ENCODE results near the gene ROBO1.

Gene ROBO1

GRCh38 chr3:79684041-79684440 lies 83.8 kb downstream of the ROBO1 start:
- no peak for TF ChIP-seq CTCF (IDR thresholded peaks at IDR 0.05; ENCODE audit: low read depth, low read length, missing control alignments)
- no peak for DNase-seq (ENCODE audit: low read depth)
- in situ Hi-C loops (cut with HindIII; ENCODE audit: low sequenced_read_pairs), result no loop called here
- no peak overlapping the region for H3K4me3 ChIP-seq (ENCODE audit: low read depth, low read length)

GRCh38 chr3:79672731-79673130 lies 95.1 kb downstream of the ROBO1 start:
- DNase-seq (ENCODE audit: low read depth), result no peak
- TF ChIP-seq CTCF (IDR thresholded peaks at IDR 0.05; ENCODE audit: low read depth, low read length, missing control alignments), result no peak
- in situ Hi-C loops (cut with HindIII; ENCODE audit: low sequenced_read_pairs), result no loop called here
- no peak overlapping the region for H3K4me3 ChIP-seq (ENCODE audit: low read depth, low read length)

GRCh38 chr3:79672075-79672474 lies 95.7 kb downstream of the ROBO1 start:
- no peak for DNase-seq (ENCODE audit: low read depth)
- H3K4me3 ChIP-seq (ENCODE audit: low read depth, low read length), result no peak overlapping the region
- no peak for TF ChIP-seq CTCF (IDR thresholded peaks at IDR 0.05; ENCODE audit: low read depth, low read length, missing control alignments)
- in situ Hi-C loops (cut with HindIII; ENCODE audit: low sequenced_read_pairs), result no loop called here

- no peak for DNase-seq (ENCODE audit: low read depth)
- H3K4me3 ChIP-seq (ENCODE audit: low read depth, low read length), result no peak overlapping the region
- in situ Hi-C loops (cut with HindIII; ENCODE audit: low sequenced_read_pairs), result no loop called here
- TF ChIP-seq CTCF (IDR thresholded peaks at IDR 0.05; ENCODE audit: low read depth, low read length, missing control alignments), result no peak
Observed at GRCh38 chr3:79670178-79670577, 97.6 kb downstream of the ROBO1 start.

- TF ChIP-seq CTCF (IDR thresholded peaks at IDR 0.05; ENCODE audit: low read depth, low read length, missing control alignments), result no peak
- in situ Hi-C loops (cut with HindIII; ENCODE audit: low sequenced_read_pairs), result no loop called here
- no peak overlapping the region for H3K4me3 ChIP-seq (ENCODE audit: low read depth, low read length)
- DNase-seq (ENCODE audit: low read depth), result no peak
Observed at GRCh38 chr3:79664455-79664854, 103.3 kb downstream of the ROBO1 start.

- no peak overlapping the region for H3K4me3 ChIP-seq (ENCODE audit: low read depth, low read length)
- peak; percentile 44 for DNase-seq (ENCODE audit: low read depth)
- in situ Hi-C loops (cut with HindIII; ENCODE audit: low sequenced_read_pairs), result no loop called here
- no peak for TF ChIP-seq CTCF (IDR thresholded peaks at IDR 0.05; ENCODE audit: low read depth, low read length, missing control alignments)
Observed at GRCh38 chr3:79661896-79662295, 105.9 kb downstream of the ROBO1 start.

- no peak for TF ChIP-seq CTCF (IDR thresholded peaks at IDR 0.05; ENCODE audit: low read depth, low read length, missing control alignments)
Observed at GRCh38 chr3:79657076-79657475, 110.7 kb downstream of the ROBO1 start.

More at GRCh38 chr3:79657076-79657475, 110.7 kb downstream of the ROBO1 start:
- H3K4me3 ChIP-seq (ENCODE audit: low read depth, low read length), result no peak overlapping the region
- no peak for DNase-seq (ENCODE audit: low read depth)
- in situ Hi-C loops (cut with HindIII; ENCODE audit: low sequenced_read_pairs), result no loop called here
